GM21576 (cell line): ENCODE results near the gene THY1.
"Not testable (repeated sequence)": the region's sequence is repeated elsewhere in the genome, so short reads cannot be mapped to it uniquely, and the experiment has no call there.

Experiments
- ATAC-seq: cut with Tn5 transposase; IDR thresholded peaks from one replicate; pipeline ENCODE4 v1.9.1; 2021; ENCODE audit warnings: mild to moderate bottlenecking, moderate library complexity; ENCODE audit not compliant: unreplicated experiment

THY1 gene

GRCh38 chr11:119419834-119420492 is 3.0 kb downstream of the THY1 start:
- ATAC-seq = no peak

- no peak for ATAC-seq
Observed at GRCh38 chr11:119419246-119419645, 3.7 kb downstream of the THY1 start.

- ATAC-seq = no peak
Observed at GRCh38 chr11:119418759-119419158, 4.2 kb downstream of the THY1 start.

GRCh38 chr11:119417726-119418540 is 5.0 kb downstream of the THY1 start:
- no peak for ATAC-seq

- no peak for ATAC-seq
Observed at GRCh38 chr11:119416606-119417580, 6.1 kb downstream of the THY1 start.

GRCh38 chr11:119415966-119416365 is 7.0 kb downstream of the THY1 start:
- ATAC-seq = no peak

GRCh38 chr11:119415517-119415916 is 7.5 kb downstream of the THY1 start:
- ATAC-seq = no peak

- ATAC-seq = no peak
Observed at GRCh38 chr11:119414734-119415133, 8.2 kb downstream of the THY1 start.

- ATAC-seq = no peak
Observed at GRCh38 chr11:119414321-119414720, 8.7 kb downstream of the THY1 start.

- ATAC-seq = no peak
Observed at GRCh38 chr11:119412072-119412471, 10.9 kb downstream of the THY1 start.

GRCh38 chr11:119410501-119410900 is 12.5 kb downstream of the THY1 start:
- no peak for ATAC-seq

- ATAC-seq = no peak
Observed at GRCh38 chr11:119409731-119410130, 13.2 kb downstream of the THY1 start.

GRCh38 chr11:119406005-119406404 is 17.0 kb downstream of the THY1 start:
- no peak for ATAC-seq

GRCh38 chr11:119405448-119405847 is 17.5 kb downstream of the THY1 start:
- ATAC-seq = not testable (repeated sequence)

GRCh38 chr11:119404872-119405271 is 18.1 kb downstream of the THY1 start:
- ATAC-seq = no peak

- ATAC-seq = no peak
Observed at GRCh38 chr11:119403021-119403420, 20.0 kb downstream of the THY1 start.

GRCh38 chr11:119402470-119402869 is 20.5 kb downstream of the THY1 start:
- ATAC-seq = no peak

GRCh38 chr11:119400860-119401259 is 22.1 kb downstream of the THY1 start:
- ATAC-seq = no peak

GRCh38 chr11:119397740-119398139 is 25.2 kb downstream of the THY1 start:
- ATAC-seq = no peak

GRCh38 chr11:119396835-119397234 is 26.1 kb downstream of the THY1 start:
- no peak for ATAC-seq

GRCh38 chr11:119391275-119391674 is 31.7 kb downstream of the THY1 start:
- no peak for ATAC-seq
